ENCODE measurements around the gene XCL2.

Gene XCL2

GRCh38 chr1:168513656-168514404, 30.0 kb downstream of the XCL2 start:
- no peak for DNase-seq (ENCODE audit: low read depth)

GRCh38 chr1:168512864-168513595, 30.8 kb downstream of the XCL2 start:
- no peak for DNase-seq (ENCODE audit: low read depth)

- no peak for DNase-seq (ENCODE audit: low read depth)
Observed at GRCh38 chr1:168509875-168510791, 33.7 kb downstream of the XCL2 start.

GRCh38 chr1:168509210-168509609, 34.6 kb downstream of the XCL2 start:
- no peak for DNase-seq (ENCODE audit: low read depth)

- no peak for DNase-seq (ENCODE audit: low read depth)
Observed at GRCh38 chr1:168507828-168508227, 36.0 kb downstream of the XCL2 start.

- no peak for DNase-seq (ENCODE audit: low read depth)
Observed at GRCh38 chr1:168507231-168507630, 36.6 kb downstream of the XCL2 start.

- DNase-seq (ENCODE audit: low read depth), result no peak
Observed at GRCh38 chr1:168506204-168506819, 37.5 kb downstream of the XCL2 start.

- no peak for DNase-seq (ENCODE audit: low read depth)
Observed at GRCh38 chr1:168505006-168505405, 38.8 kb downstream of the XCL2 start.

GRCh38 chr1:168504064-168504837, 39.5 kb downstream of the XCL2 start:
- no peak for DNase-seq (ENCODE audit: low read depth)

- no peak for DNase-seq (ENCODE audit: low read depth)
Observed at GRCh38 chr1:168499688-168500049, 44.1 kb downstream of the XCL2 start.

GRCh38 chr1:168498956-168499687, 44.7 kb downstream of the XCL2 start:
- DNase-seq (ENCODE audit: low read depth), result no peak

GRCh38 chr1:168498159-168498631, 45.6 kb downstream of the XCL2 start:
- no peak for DNase-seq (ENCODE audit: low read depth)

- no peak for DNase-seq (ENCODE audit: low read depth)
Observed at GRCh38 chr1:168497376-168497950, 46.3 kb downstream of the XCL2 start.

- DNase-seq (ENCODE audit: low read depth), result no peak
Observed at GRCh38 chr1:168491527-168492164, 52.2 kb downstream of the XCL2 start.

Data from activated T-helper 9 cell treated with anti-CD3 and anti-CD28 coated beads, Interleukin-2, amount 50 U/mL, for 16 hours (primary cell).